ENCODE results near the gene GLRA3.

- no peak for TF ChIP-seq ZNF274 (IDR thresholded peaks at IDR 0.05; ENCODE audit: low read depth, low read length)
- no peak for TF ChIP-seq SUZ12 (IDR thresholded peaks at IDR 0.05; ENCODE audit: extremely low read depth, insufficient read depth, insufficient read length)
Observed at GRCh38 chr4:174826660-174827059, 2.4 kb downstream of the GLRA3 start.

Data from NT2/D1 (cell line).